Measurements from ENCODE around the gene RUVBL1. TPM values are rescaled to one million over a fixed set of nuclear protein-coding genes. Genes with fewer than 3 reads are reported as not detected.
A peak's percentile ranks its signal among the peaks of the same experiment; 100 is the strongest.

RUVBL1 gene
- total RNA-seq, 6 experiments from 2014 or later: 61.2 to 75.4 (median 69.2) TPM

- DNase-seq: peak; percentile 99
- Mint-ChIP-seq H3K9me3 (no peaks in the 10 kb centered on the region), H3K4me3 (peak overlapping the region; percentile 79), H3K36me3 (ENCODE audit: low read depth) (peaks cover 64% of the 10 kb centered on the region), H3K27ac (peak overlapping the region; percentile 95), H3K4me1 (ENCODE audit: low read depth) (peaks cover 65% of the 10 kb centered on the region), H3K27me3 (ENCODE audit: insufficient read depth) (peaks cover under 1% of the 10 kb centered on the region)
- TF ChIP-seq CTCF (IDR thresholded peaks at IDR 0.05): peak; percentile 59
Observed at GRCh38 chr3:128060473-128061381, 62.9 kb downstream of the RUVBL1 start.

GRCh38 chr3:128056258-128056657 lies 67.4 kb downstream of the RUVBL1 start:
- H3K27me3 Mint-ChIP-seq (ENCODE audit: insufficient read depth): peaks cover 4% of the 10 kb centered on the region
- no peak overlapping the region for H3K4me3 Mint-ChIP-seq
- H3K9me3 Mint-ChIP-seq: no peaks in the 10 kb centered on the region
- TF ChIP-seq CTCF (IDR thresholded peaks at IDR 0.05): no peak
- H3K4me1 Mint-ChIP-seq (ENCODE audit: low read depth): peaks cover 62% of the 10 kb centered on the region
- peaks cover 60% of the 10 kb centered on the region for H3K36me3 Mint-ChIP-seq (ENCODE audit: low read depth)
- H3K27ac Mint-ChIP-seq: peak overlapping the region; percentile 35; the same call in 1 of the 2 replicates
- no peak for DNase-seq

DNA sequence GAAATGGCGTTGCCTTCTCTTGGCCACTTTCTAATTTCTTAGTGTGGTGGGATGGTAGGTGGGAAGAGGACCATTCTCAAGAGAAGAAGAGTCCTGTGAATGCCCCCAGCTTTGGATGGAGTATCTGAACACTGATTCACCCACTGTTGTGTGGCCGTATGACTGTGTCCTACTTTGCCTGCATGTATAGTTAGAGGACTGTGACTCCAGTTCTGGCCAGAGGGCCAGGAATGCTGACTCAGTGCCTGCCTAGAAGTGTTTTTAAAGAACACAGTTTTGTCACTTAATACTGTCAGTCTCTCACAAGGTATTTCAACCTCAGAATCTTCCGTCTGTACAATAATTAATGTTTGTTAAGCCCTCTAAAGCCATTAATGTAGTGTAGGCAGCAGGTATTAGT lies 69.2 kb downstream of the RUVBL1 start:
- Mint-ChIP-seq H3K27ac (peak overlapping the region; percentile 95), H3K9me3 (no peaks in the 10 kb centered on the region), H3K27me3 (ENCODE audit: insufficient read depth) (peaks cover 4% of the 10 kb centered on the region), H3K4me3 (peak overlapping the region; percentile 97), H3K36me3 (ENCODE audit: low read depth) (peaks cover 46% of the 10 kb centered on the region), H3K4me1 (ENCODE audit: low read depth) (peaks cover 47% of the 10 kb centered on the region)
- TF ChIP-seq CTCF (IDR thresholded peaks at IDR 0.05): no peak
- peak; percentile 83 for DNase-seq

DNA sequence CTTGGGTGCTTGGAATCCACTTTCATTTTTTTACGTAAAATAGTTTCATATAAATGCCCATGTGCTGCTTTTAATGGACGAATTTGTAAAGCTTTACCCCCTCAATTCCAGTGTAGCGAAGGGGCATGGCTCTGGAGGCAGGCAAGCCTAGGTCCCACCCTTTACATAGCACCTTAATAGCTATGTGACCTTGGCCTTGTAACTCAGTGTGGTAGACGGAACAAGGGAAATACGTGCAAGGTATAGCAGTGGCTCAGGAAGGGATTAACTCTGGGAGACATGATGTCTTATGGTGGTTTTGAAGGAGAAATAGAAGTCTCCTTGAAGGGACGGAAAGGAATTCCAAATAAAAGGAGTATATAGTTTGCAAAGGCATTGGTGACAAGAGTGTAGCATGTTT lies 70.0 kb downstream of the RUVBL1 start:
- peak overlapping the region; percentile 97 for H3K4me3 Mint-ChIP-seq
- peaks cover 39% of the 10 kb centered on the region for H3K36me3 Mint-ChIP-seq (ENCODE audit: low read depth)
- H3K27me3 Mint-ChIP-seq (ENCODE audit: insufficient read depth): peaks cover 4% of the 10 kb centered on the region
- H3K4me1 Mint-ChIP-seq (ENCODE audit: low read depth): peaks cover 40% of the 10 kb centered on the region
- no peaks in the 10 kb centered on the region for H3K9me3 Mint-ChIP-seq
- no peak for DNase-seq
- peak overlapping the region; percentile 95 for H3K27ac Mint-ChIP-seq
- no peak for TF ChIP-seq CTCF (IDR thresholded peaks at IDR 0.05)

GRCh38 chr3:128052595-128053351 lies 70.8 kb downstream of the RUVBL1 start:
- no peak for DNase-seq

More at GRCh38 chr3:128052595-128053351, 70.8 kb downstream of the RUVBL1 start:
- Mint-ChIP-seq H3K27ac (peak overlapping the region; percentile 95), H3K4me3 (peak overlapping the region; percentile 97), H3K9me3 (no peaks in the 10 kb centered on the region), H3K36me3 (ENCODE audit: low read depth) (peaks cover 39% of the 10 kb centered on the region), H3K4me1 (ENCODE audit: low read depth) (peaks cover 38% of the 10 kb centered on the region), H3K27me3 (ENCODE audit: insufficient read depth) (peaks cover 4% of the 10 kb centered on the region)
- no peak for TF ChIP-seq CTCF (IDR thresholded peaks at IDR 0.05)
